Suprapubic skin (tissue), 4 donors: Measurements from ENCODE around the gene GOT2.

ENCODE experiments used
- CTCF ChIP-seq, 2 donors: fragments of 200-600 bp in 1 of 2; fragments of 450-650 bp in 1 of 2; sonication (generic) in 1 of 2; IDR thresholded peaks; one replicate each; pipeline ENCODE4 v1.5.1; 2016 to 2019; ENCODE audit warnings: antibody characterized with exemption in 2 of 2, mild to moderate bottlenecking in 1 of 2, moderate library complexity in 1 of 2
- EP300 ChIP-seq: sonication (generic); formaldehyde crosslinking; IDR thresholded peaks from one replicate; pipeline ENCODE4 v1.6.1; 2017; ENCODE audit warnings: antibody characterized with exemption
- POLR2A ChIP-seq, 2 donors: fragments of 450-650 bp; IDR thresholded peaks; one replicate each; pipeline ENCODE4 v1.6.1; 2017; ENCODE audit warnings: antibody characterized with exemption in 2 of 2, mild to moderate bottlenecking in 2 of 2, moderate library complexity in 2 of 2
- POLR2AphosphoS5 ChIP-seq, 3 donors: sonication (generic); formaldehyde crosslinking; IDR thresholded peaks; one replicate each; pipeline ENCODE4 v1.6.1; 2017; ENCODE audit warnings: antibody characterized with exemption in 3 of 3

GRCh38 chr16:58730724-58731370 lies 3.3 kb downstream of the GOT2 start:
- TF ChIP-seq CTCF (IDR thresholded peaks at IDR 0.05) (no peak), POLR2AphosphoS5 (IDR thresholded peaks at IDR 0.05) (no peak), EP300 (no peak), POLR2A (IDR thresholded peaks at IDR 0.05) (no peak)
